Neural progenitor cell (in vitro differentiated cells): ENCODE measurements around the gene MMP28.

ENCODE experiments used
- CTCF ChIP-seq: fragments of 200-600 bp; sonication (generic); IDR thresholded peaks from 2 replicates; pipeline ENCODE4 v1.5.1; 2017; ENCODE audit warnings: antibody characterized with exemption, mild to moderate bottlenecking
- EZH2 ChIP-seq: fragments of 200-600 bp; sonication (generic); IDR thresholded peaks from 2 replicates; pipeline ENCODE4 v1.6.1; 2017; ENCODE audit warnings: antibody characterized with exemption, mild to moderate bottlenecking, moderate library complexity

- TF ChIP-seq EZH2: no peak
- no peak for TF ChIP-seq CTCF
Observed at GRCh38 chr17:35808240-35808961, 13.0 kb upstream of the MMP28 start.
